Lung (tissue), 12 donors: ENCODE measurements around the gene NPBWR2. TPM values are rescaled to one million over a fixed set of nuclear protein-coding genes. Genes with fewer than 3 reads are reported as not detected.

Experiments
- ATAC-seq: fragments of 200-7000 bp; cut with Tn5 transposase; one replicate; pipeline ENCODE4 v1.9.1; 2020; ENCODE audit warnings: moderate number of reproducible peaks; ENCODE audit not compliant: insufficient read depth, low FRiP score
- DNase-seq, 3 donors: peaks; one replicate each; pipeline ENCODE4 v3.0.0-alpha.2; 2013 to 2017
- H3K27ac ChIP-seq, 2 donors: one replicate each; pipeline ENCODE4 v1.5.1; 2013; ENCODE audit warnings: mild to moderate bottlenecking in 2 of 2, moderate library complexity in 2 of 2, control low read depth in 1 of 2, inconsistent platforms in 1 of 2, low read depth in 1 of 2, low read length in 1 of 2
- H3K27me3 ChIP-seq, 3 donors: one replicate each; pipeline ENCODE4 v1.5.1; 2013; ENCODE audit warnings: low read length in 2 of 3; ENCODE audit not compliant: control insufficient read depth in 3 of 3, insufficient read depth in 3 of 3
- H3K36me3 ChIP-seq, 4 donors: one replicate each; pipeline ENCODE4 v1.5.1; 2013; ENCODE audit warnings: low read length in 4 of 4, mild to moderate bottlenecking in 1 of 4, moderate library complexity in 1 of 4; ENCODE audit not compliant: control insufficient read depth in 4 of 4, insufficient read depth in 4 of 4
- H3K4me1 ChIP-seq, 5 donors: one replicate each; pipeline ENCODE4 v1.5.1; 2013; ENCODE audit warnings: low read length in 5 of 5, mild to moderate bottlenecking in 2 of 5, moderate library complexity in 1 of 5; ENCODE audit not compliant: control insufficient read depth in 5 of 5, insufficient read depth in 5 of 5
- H3K4me3 ChIP-seq: one replicate; pipeline ENCODE4 v1.5.1; 2013; ENCODE audit warnings: mild to moderate bottlenecking, control low read depth, moderate library complexity
- H3K9ac ChIP-seq, 2 donors: one replicate each; pipeline ENCODE4 v1.5.1; 2013; ENCODE audit warnings: low read length in 2 of 2, control low read depth in 1 of 2; ENCODE audit not compliant: insufficient read depth in 1 of 2
- H3K9me3 ChIP-seq, 4 donors: one replicate each; pipeline ENCODE4 v1.5.1; 2013; ENCODE audit warnings: low read length in 3 of 4, mild to moderate bottlenecking in 1 of 4, moderate library complexity in 1 of 4; ENCODE audit not compliant: control insufficient read depth in 4 of 4, insufficient read depth in 3 of 4
- WGBS, 2 donors: extraction: QIAGEN DNeasy Blood & Tissue Kit; methylation state at CpG; one replicate each; pipeline ENCODE4 v1.1.7; 2013; 5-methylcytosine and 5-hydroxymethylcytosine counted together
- polyA plus RNA-seq, 2 donors: library from polyadenylated mRNA; stranded (reverse); fragments of 200-250 nt; gene quantifications; one replicate each; pipeline ENCODE4 v1.2.1, GENCODE V29; 2013
- total RNA-seq, 2 donors: library from RNA; depleted of rRNA in 1 of 2; stranded (reverse); fragments of >200 nt in 1 of 2; gene quantifications; one replicate each; pipeline ENCODE4 v1.2.1, GENCODE V29; 2014 to 2021
- TF ChIP-seq, protein P1 (sequence below): IDR thresholded peaks from 2 replicates; pipeline ENCODE4 v1.5.1; 2012; ENCODE audit warnings: mild to moderate bottlenecking; ENCODE audit errors: control extremely low read depth, extremely low read depth
- donor health status: control.
- donor health status: control.
- donor health status: Bipolar disorder and iron deficiency.
- donor health status: healthy.
- donor health status: DM: yes; HTN: yes; CAD: no.

The NPBWR2 gene
- total and polyA plus RNA-seq, 4 donors = not detected

DNA sequence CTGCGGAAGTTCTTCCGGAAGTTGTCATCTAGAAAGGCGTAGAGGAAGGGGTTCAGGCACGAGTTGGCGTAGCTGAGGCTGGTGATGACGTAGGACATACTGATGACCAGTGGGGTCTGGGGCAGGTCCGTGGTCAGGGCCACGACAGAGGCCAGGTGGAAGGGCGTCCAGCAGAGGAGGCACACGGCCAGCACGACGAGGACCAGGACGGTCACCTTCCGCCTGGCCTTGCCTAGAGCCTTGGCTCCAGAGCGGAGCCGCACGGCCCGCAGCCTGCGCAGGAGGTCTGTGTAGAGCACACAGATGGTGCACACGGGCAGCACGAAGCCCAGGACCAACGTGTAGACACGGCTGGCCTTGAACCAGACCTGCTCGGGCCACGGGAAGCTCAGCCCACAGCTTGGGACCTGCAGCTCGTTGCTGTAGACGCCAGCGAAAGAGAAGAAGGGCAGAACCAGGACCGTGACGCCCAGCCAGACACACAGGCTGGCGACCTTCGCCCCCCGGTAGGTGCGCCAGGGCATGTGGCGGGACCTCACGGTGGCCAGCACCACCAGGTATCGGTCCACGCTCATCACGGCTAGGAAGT lies 1.4 kb downstream of the NPBWR2 start:
- no peaks in the 10 kb centered on the region for H3K9me3 ChIP-seq
- H3K27me3 ChIP-seq = peaks cover 5 to 12% (median 6%) of the 10 kb centered on the region in 3 donors
- TF ChIP-seq, protein P1, sequence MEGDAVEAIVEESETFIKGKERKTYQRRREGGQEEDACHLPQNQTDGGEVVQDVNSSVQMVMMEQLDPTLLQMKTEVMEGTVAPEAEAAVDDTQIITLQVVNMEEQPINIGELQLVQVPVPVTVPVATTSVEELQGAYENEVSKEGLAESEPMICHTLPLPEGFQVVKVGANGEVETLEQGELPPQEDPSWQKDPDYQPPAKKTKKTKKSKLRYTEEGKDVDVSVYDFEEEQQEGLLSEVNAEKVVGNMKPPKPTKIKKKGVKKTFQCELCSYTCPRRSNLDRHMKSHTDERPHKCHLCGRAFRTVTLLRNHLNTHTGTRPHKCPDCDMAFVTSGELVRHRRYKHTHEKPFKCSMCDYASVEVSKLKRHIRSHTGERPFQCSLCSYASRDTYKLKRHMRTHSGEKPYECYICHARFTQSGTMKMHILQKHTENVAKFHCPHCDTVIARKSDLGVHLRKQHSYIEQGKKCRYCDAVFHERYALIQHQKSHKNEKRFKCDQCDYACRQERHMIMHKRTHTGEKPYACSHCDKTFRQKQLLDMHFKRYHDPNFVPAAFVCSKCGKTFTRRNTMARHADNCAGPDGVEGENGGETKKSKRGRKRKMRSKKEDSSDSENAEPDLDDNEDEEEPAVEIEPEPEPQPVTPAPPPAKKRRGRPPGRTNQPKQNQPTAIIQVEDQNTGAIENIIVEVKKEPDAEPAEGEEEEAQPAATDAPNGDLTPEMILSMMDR = no peak
- DNase-seq (no peak), ATAC-seq (no peak)
- no peak overlapping the region for H3K27ac ChIP-seq
- no peak overlapping the region for H3K4me3 ChIP-seq
- H3K36me3 ChIP-seq = no peaks in the 10 kb centered on the region
- no peak overlapping the region for H3K9ac ChIP-seq
- WGBS, 2 donors = 92 to 94% methylated on average over 39 of the region's 39 CpGs
- no peaks in the 10 kb centered on the region for H3K4me1 ChIP-seq

DNA sequence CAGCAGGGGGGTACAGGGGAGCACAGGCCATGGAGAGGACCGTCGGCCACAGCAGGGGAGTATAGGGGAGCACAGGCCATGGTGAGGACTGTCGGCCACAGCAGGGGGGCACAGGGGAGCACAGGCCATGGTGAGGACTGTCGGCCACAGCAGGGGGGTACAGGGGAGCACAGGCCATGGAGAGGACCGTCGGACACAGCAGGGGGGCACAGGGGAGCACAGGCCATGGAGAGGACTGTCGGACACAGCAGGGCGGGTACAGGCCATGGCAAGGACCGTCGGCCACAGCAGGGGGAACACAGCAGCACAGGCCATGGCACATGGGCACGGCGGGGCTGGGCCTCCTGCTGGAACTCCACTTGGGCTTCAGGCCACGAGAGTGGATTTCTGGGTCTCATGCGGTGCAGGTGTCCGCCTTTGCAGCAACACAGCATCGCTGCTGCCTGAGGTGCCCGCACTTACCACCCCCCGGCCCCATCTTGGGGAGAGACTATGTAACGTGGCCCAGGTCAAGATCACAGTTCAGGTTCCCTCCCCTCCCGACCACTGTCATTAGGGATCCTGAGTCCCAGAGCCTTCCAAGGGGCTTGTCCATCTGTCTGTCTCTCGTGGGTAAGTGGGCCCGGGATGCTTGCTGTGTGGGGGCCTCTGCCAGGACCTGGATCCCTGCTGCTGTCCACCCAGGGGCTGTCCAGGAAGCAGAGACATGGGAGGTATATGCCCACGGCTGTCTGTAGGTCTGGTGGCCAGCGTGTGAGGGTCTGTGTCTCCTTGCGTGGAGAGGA lies 2.5 kb downstream of the NPBWR2 start:
- TF ChIP-seq, protein P1 = no peak
- Histone ChIP-seq H3K27me3 (peaks cover 5 to 17% (median 6%) of the 10 kb centered on the region in 3 donors), H3K27ac (no peak overlapping the region), H3K9me3 (no peaks in the 10 kb centered on the region), H3K4me1 (no peaks in the 10 kb centered on the region), H3K9ac (no peak overlapping the region), H3K4me3 (no peak overlapping the region), H3K36me3 (no peaks in the 10 kb centered on the region)
- no peak for DNase-seq
- WGBS, 2 donors = 89 to 91% methylated on average over 24 to 25 of the region's 25 CpGs
- ATAC-seq = no peak

DNA sequence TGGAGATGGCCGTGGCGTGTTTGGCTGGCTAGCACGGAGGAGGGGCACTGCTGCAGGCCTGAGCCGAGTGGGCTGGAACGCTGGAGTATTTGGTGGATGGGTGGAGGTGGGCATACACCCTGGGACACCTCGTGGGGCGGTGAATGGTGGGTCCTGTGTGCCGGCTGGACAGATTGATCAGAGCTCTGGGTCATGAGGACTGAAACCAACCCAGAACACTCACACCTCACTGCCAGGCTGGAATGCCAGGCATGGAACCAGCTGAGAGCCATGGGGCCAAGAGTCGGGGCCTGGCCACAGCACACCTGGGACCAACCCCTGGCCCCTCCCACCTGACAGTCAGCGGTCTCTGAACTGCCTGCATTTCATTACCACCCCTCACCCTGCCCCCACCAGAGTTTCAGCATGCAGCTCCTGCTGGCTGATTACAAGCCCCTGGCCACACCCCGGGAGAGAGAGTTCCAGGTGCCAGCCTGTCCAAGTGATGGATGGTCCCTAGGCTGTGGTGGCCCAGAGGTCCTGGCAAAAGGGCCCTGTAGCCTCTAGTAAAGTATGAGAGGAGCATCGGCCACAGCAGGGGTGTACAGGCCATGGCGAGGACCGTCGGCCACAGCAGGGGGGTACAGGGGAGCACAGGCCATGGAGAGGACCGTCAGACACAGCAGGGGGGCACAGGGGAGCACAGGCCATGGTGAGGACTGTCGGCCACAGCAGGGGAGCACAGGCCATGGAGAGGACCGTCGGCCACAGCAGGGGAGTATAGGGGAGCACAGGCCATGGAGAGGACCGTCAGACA lies 3.3 kb downstream of the NPBWR2 start:
- Histone ChIP-seq H3K9me3 (no peaks in the 10 kb centered on the region), H3K27ac (no peak overlapping the region), H3K27me3 (peaks cover 5 to 17% (median 6%) of the 10 kb centered on the region in 3 donors), H3K36me3 (no peaks in the 10 kb centered on the region), H3K9ac (no peak overlapping the region), H3K4me1 (no peaks in the 10 kb centered on the region), H3K4me3 (no peak overlapping the region)
- TF ChIP-seq, protein P1 = no peak
- no peak for DNase-seq
- ATAC-seq = no peak
- 68 to 82% methylated on average over 20 of the region's 20 CpGs for WGBS, 2 donors
